ENCODE data around the gene SCART1. TPM values are rescaled to one million over a fixed set of nuclear protein-coding genes. Genes with fewer than 3 reads are reported as not detected.
A peak's percentile ranks its signal among the peaks of the same experiment; 100 is the strongest.

SCART1 gene
- total and polyA plus RNA-seq, 11 donors, result 0.08 to 1.3 (median 0.34) TPM

- ATAC-seq, result no peak
- 73 to 80% (median 77%) methylated on average over 5 to 8 of the region's 8 CpGs for WGBS, 4 donors
These were observed 8.1 kb downstream of the SCART1 start for GRCh38 chr10:133461841-133462240.

GRCh38 chr10:133462512-133463305, 9.0 kb downstream of the SCART1 start:
- H3K36me3 ChIP-seq, result peaks cover 0 to 3% (median 0%) of the 10 kb centered on the region in 9 donors
- peaks cover 0 to 16% (median 0%) of the 10 kb centered on the region in 9 donors for H3K27me3 ChIP-seq
- DNase-seq (no peak), ATAC-seq (no peak)
- TF ChIP-seq CTCF (IDR thresholded peaks at IDR 0.05) (no peak), POLR2A (IDR thresholded peaks at IDR 0.05) (no peak)
- WGBS, 4 donors, result 88 to 93% (median 90%) methylated on average over 10 of the region's 10 CpGs
- no peaks in the 10 kb centered on the region for H3K9me3 ChIP-seq
- H3K4me1 ChIP-seq, result no peaks in the 10 kb centered on the region
- intact Hi-C loops (cut with DNase I), result no loop called here
- no peak overlapping the region for H3K27ac ChIP-seq
- no peak overlapping the region for H3K4me3 ChIP-seq

More at GRCh38 chr10:133461841-133462240, 8.1 kb downstream of the SCART1 start:
- no peak for DNase-seq
- Histone ChIP-seq H3K36me3 (no peaks in the 10 kb centered on the region), H3K27ac (no peak overlapping the region), H3K9me3 (no peaks in the 10 kb centered on the region), H3K4me1 (no peaks in the 10 kb centered on the region), H3K4me3 (no peak overlapping the region), H3K27me3 (peaks cover 0 to 16% (median 0%) of the 10 kb centered on the region in 9 donors)
- intact Hi-C loops (cut with DNase I), result no loop called here
- no peak for TF ChIP-seq POLR2A (IDR thresholded peaks at IDR 0.05)
- TF ChIP-seq CTCF (IDR thresholded peaks at IDR 0.05), result no peak

- Histone ChIP-seq H3K36me3 (peaks cover 0 to 3% (median 0%) of the 10 kb centered on the region in 9 donors), H3K27ac (no peak overlapping the region), H3K9me3 (peaks cover 0 to 4% (median 0%) of the 10 kb centered on the region in 12 donors), H3K27me3 (peaks cover 0 to 16% (median 0%) of the 10 kb centered on the region in 9 donors), H3K4me1 (no peaks in the 10 kb centered on the region), H3K4me3 (no peak overlapping the region)
- 88 to 95% (median 93%) methylated on average over 7 to 12 of the region's 12 CpGs for WGBS, 4 donors
- intact Hi-C loops (cut with DNase I), result no loop called here
- ATAC-seq (peak in 1 of 4 donors; percentile 9), DNase-seq (no peak)
- TF ChIP-seq CTCF (IDR thresholded peaks at IDR 0.05) (no peak), POLR2A (IDR thresholded peaks at IDR 0.05) (no peak)
These were observed 10.9 kb downstream of the SCART1 start for GRCh38 chr10:133464582-133465031.

- Histone ChIP-seq H3K27ac (no peak overlapping the region), H3K9me3 (peaks cover 0 to 8% (median 0%) of the 10 kb centered on the region in 12 donors), H3K4me3 (no peak overlapping the region), H3K27me3 (peaks cover 0 to 16% (median 0%) of the 10 kb centered on the region in 9 donors), H3K4me1 (no peaks in the 10 kb centered on the region), H3K36me3 (peaks cover 0 to 3% (median 0%) of the 10 kb centered on the region in 9 donors)
- TF ChIP-seq CTCF (IDR thresholded peaks at IDR 0.05), result no peak
- no peak for TF ChIP-seq POLR2A (IDR thresholded peaks at IDR 0.05)
- 23 to 33% (median 26%) methylated on average over 26 to 55 of the region's 55 CpGs for WGBS, 4 donors
- no peak for DNase-seq
- ATAC-seq, result no peak
- intact Hi-C loops (cut with DNase I), result no loop called here
These were observed 11.6 kb downstream of the SCART1 start for GRCh38 chr10:133465191-133465949.

Measured in heart left ventricle (tissue), 16 donors.